Measurements from ENCODE around the gene ELF1. TPM values are rescaled to one million over a fixed set of nuclear protein-coding genes. Genes with fewer than 3 reads are reported as not detected.

The ELF1 gene
- total RNA-seq, 1 experiment from 2014 or later, result 28.5 TPM

DNA sequence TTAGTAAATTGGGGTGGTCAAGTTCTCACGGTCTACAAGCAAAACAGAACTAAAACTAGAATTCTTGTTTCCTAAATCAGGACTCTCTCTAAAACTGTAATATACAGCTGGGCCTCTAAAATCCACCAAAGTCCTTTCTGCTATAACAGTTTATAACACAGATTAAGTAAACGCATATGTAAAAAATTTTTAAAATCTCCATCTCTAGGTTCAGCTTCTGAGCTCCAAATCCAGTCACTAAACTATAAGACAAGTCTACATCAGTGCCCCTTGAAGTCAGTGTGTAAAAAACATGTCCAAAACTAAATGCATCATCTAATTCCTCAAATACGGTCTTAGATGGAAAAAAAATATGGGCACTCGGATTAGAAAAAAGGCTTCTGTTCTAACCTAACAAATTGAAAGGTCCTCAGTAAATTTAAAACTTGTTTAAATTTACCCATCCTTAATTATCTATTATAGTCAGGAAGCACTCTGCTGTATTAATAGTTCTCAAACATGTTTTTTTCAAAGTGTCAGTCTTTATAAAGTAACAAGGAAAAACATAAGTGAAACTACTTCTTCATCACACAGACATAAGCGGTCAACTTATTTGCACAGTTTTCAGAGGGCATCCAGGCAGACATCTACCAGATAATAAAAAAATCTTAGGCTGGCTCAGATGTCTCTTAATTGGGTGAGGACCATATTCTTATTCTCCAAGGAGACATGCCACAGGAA lies 33.6 kb downstream of the ELF1 start:
- H3K27ac ChIP-seq (ENCODE audit: low read length), result peak overlapping the region; percentile 81
- ChIA-PET CTCF (interaction anchor here (0.6 kb wide), 1 partner anchor 208 kb away, joined by 3 read pairs; no protein-coding TSS in a partner anchor), POLR2A (interaction anchor here (0.7 kb wide), 1 partner anchor 478 kb away, joined by 3 read pairs; no protein-coding TSS in a partner anchor)
- no peak for DNase-seq (ENCODE audit: low read depth, low spot score)
- BruUV-seq (replicated peaks), result no TSS peak
- intact Hi-C loops (cut with micrococcal nuclease; ENCODE audit: unreplicated experiment), result no loop called here
- no peaks in the 10 kb centered on the region for H3K27me3 ChIP-seq (ENCODE audit: control insufficient read depth, insufficient read depth, low read length)
- peak overlapping the region in 1 of 2 experiments; percentile 26; a peak in 2 of 4 replicates for H3K4me3 ChIP-seq (ENCODE audit: low read depth in 2 of 2, low read length in 2 of 2)
- H3K9me3 ChIP-seq (ENCODE audit: control insufficient read depth, insufficient read depth, low read depth, low read length), result no peaks in the 10 kb centered on the region
- in situ Hi-C loops (cut with HindIII; ENCODE audit: low pct_unique_long_range_greater_than_20kb, low sequenced_read_pairs), result no loop called here
- peaks cover 42% of the 10 kb centered on the region for H3K4me1 ChIP-seq (ENCODE audit: control insufficient read depth, insufficient read depth, low read length)
- no peak for ATAC-seq
- TF ChIP-seq TCF7L2 (IDR thresholded peaks at IDR 0.05; ENCODE audit: low read depth, low read length), result no peak
- TF ChIP-seq, protein P1, sequence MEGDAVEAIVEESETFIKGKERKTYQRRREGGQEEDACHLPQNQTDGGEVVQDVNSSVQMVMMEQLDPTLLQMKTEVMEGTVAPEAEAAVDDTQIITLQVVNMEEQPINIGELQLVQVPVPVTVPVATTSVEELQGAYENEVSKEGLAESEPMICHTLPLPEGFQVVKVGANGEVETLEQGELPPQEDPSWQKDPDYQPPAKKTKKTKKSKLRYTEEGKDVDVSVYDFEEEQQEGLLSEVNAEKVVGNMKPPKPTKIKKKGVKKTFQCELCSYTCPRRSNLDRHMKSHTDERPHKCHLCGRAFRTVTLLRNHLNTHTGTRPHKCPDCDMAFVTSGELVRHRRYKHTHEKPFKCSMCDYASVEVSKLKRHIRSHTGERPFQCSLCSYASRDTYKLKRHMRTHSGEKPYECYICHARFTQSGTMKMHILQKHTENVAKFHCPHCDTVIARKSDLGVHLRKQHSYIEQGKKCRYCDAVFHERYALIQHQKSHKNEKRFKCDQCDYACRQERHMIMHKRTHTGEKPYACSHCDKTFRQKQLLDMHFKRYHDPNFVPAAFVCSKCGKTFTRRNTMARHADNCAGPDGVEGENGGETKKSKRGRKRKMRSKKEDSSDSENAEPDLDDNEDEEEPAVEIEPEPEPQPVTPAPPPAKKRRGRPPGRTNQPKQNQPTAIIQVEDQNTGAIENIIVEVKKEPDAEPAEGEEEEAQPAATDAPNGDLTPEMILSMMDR (IDR thresholded peaks at IDR 0.05), result no peak
- TF ChIP-seq SIN3A (IDR thresholded peaks at IDR 0.05; ENCODE audit: borderline replicate concordance, insufficient read depth, low read depth, low read length), result no peak
- TF ChIP-seq REST (IDR thresholded peaks at IDR 0.05; ENCODE audit: insufficient read depth in 1 of 2, low read depth in 2 of 2, low read length in 1 of 2), result no peak
- TF ChIP-seq POLR2AphosphoS5 (IDR thresholded peaks at IDR 0.05; ENCODE audit: low read depth, low read length), result no peak
- no peaks in the 10 kb centered on the region for H3K36me3 ChIP-seq (ENCODE audit: control insufficient read depth, insufficient read depth, low read length)

- ChIA-PET POLR2A (interaction anchor here (0.7 kb wide), 1 partner anchor 477 kb away, joined by 3 read pairs; no protein-coding TSS in a partner anchor), CTCF (no interaction called here)
- Histone ChIP-seq H3K27me3 (ENCODE audit: control insufficient read depth, insufficient read depth, low read length) (no peaks in the 10 kb centered on the region), H3K4me1 (ENCODE audit: control insufficient read depth, insufficient read depth, low read length) (peaks cover 42% of the 10 kb centered on the region), H3K4me3 (ENCODE audit: low read depth in 2 of 2, low read length in 2 of 2) (peak overlapping the region; percentile 26), H3K36me3 (ENCODE audit: control insufficient read depth, insufficient read depth, low read length) (no peaks in the 10 kb centered on the region), H3K9me3 (ENCODE audit: control insufficient read depth, insufficient read depth, low read depth, low read length) (no peaks in the 10 kb centered on the region), H3K27ac (ENCODE audit: low read length) (peak overlapping the region; percentile 81)
- intact Hi-C loops (cut with micrococcal nuclease; ENCODE audit: unreplicated experiment), result no loop called here
- BruUV-seq (replicated peaks), result no TSS peak
- DNase-seq (ENCODE audit: low read depth, low spot score), result no peak
- TF ChIP-seq SIN3A (IDR thresholded peaks at IDR 0.05; ENCODE audit: borderline replicate concordance, insufficient read depth, low read depth, low read length), result no peak
- TF ChIP-seq TCF7L2 (IDR thresholded peaks at IDR 0.05; ENCODE audit: low read depth, low read length), result no peak
- in situ Hi-C loops (cut with HindIII; ENCODE audit: low pct_unique_long_range_greater_than_20kb, low sequenced_read_pairs), result no loop called here
- ATAC-seq, result no peak
Measured at GRCh38 chr13:40984668-40985366, 34.3 kb downstream of the ELF1 start.

All from Panc1 (cell line).